GM21576 (cell line): Measurements from ENCODE around the gene SLC25A21.
"Not testable (repeated sequence)": the region's sequence is repeated elsewhere in the genome, so short reads cannot be mapped to it uniquely, and the experiment has no call there.

Experiments used
- ATAC-seq: cut with Tn5 transposase; IDR thresholded peaks from one replicate; pipeline ENCODE4 v1.9.1; 2021; ENCODE audit warnings: mild to moderate bottlenecking, moderate library complexity; ENCODE audit not compliant: unreplicated experiment

The SLC25A21 gene

DNA sequence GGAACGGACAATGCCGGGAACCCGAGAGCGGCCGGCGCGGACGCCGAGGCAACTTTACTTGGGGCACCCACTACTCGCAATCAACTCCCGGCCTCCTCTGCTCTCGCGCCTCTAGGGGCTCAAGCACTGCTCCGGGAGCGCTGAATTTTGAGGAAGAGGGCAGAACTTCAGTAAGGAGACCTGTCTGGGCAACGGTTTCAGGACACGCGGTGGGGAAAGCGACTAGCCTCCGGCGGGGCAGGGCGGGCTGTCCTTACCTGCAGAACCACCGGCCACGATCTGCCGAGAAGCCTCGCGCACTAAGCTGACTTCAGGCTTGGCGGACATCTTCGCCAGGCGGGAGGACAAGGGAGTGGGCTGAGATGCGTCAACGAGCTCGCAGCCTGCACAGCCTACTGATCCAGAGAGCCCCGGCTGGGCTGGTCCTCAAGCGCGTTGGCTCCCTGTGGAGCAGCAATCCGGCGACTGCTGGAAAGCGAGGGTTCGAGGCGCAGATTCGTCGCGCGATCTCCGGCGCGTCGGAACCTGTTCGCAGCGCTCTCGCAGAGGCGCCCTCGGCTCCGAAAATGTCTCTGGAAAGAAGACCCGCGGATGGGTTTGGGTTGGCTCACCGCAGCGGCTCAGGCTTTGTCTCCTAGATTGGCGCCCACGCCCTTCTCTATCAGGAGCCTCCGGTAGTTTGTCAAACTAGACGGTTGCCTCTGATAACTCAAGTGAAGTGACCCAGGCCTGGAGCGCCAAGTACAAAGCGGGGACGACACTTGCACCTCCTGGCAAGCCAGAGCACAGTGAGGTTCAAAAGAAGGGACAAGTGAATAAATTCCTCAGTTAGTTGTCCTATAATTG lies at the start of gene SLC25A21:
SLC25A21 (minus strand) TSS at position 583 of the 846 bp plus-strand sequence.
- ATAC-seq: no peak

DNA sequence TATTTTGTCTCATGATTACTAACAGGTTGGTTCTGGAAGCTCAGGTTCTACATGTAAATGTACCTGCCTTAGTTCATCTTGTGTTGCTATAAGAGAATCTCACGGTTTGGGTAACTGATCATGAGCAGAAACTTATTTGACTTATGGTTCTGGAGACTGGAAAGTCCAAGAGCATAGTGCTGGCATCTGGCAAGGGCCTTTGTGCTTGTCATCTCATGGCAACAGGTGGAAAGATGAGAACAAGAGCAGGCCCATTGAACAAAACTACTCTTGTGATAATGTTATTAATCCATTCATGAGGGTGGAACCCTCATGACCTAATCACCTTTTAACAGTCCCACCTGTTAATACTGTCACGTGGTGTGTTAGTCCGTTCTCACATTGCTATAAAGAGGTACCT lies 48.7 kb upstream of the SLC25A21 start:
- no peak for ATAC-seq

DNA sequence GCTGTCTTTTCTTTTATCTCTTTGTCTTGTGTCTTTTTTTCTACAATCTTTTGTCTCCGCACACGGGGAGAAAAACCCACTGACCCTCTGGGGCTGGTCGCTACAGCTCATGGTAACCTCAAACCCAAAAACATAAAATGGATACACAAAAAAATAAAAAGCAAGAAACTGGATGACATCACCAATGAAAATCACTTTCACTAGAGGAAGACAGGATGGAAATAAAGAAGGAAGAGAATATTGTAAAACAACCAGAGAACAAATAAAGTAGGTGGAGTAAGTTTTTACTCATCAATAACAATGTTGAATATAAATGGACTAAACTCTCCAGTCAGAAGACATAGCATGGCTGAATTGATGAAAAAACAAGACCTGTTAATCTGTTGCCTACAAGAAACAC lies 42.9 kb upstream of the SLC25A21 start:
- ATAC-seq: no peak

DNA sequence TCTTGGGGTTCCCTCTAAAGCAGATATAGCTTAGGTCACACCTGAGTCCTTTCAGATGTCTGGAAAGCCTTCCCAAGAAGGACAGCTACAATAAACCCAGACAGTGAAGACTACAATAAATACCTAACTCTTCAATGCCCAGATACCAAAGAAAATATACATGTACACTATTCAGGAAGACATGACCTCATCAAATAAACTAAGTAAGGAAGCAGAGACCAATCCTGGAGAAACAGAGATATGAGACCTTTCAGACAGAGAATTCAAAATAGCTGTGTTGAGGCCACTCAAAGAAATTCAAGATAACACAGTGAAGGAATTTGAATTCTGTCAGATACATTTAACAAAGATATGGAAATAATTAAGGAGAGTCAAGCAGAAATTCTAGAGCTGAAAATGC lies 40.6 kb upstream of the SLC25A21 start:
- no peak for ATAC-seq

DNA sequence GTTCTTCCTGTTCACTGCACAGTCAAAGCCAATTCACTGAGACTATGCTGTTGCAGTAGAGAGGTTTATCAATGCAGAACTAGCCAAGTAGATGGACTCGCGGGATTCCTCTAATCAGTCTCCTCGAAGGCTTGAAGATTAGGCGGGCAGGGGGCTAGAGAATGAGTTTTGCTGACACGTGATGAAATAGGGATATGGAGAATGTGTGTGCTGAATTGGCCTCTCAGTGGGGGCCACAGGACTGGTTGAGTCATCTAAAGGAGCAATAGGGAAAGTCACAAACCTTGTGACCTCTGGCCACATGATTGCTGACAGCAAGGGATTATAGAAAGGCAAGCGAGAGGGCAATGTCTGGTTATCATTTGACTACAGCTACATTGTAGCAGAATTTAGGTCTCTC lies 38.0 kb upstream of the SLC25A21 start:
- ATAC-seq: no peak

DNA sequence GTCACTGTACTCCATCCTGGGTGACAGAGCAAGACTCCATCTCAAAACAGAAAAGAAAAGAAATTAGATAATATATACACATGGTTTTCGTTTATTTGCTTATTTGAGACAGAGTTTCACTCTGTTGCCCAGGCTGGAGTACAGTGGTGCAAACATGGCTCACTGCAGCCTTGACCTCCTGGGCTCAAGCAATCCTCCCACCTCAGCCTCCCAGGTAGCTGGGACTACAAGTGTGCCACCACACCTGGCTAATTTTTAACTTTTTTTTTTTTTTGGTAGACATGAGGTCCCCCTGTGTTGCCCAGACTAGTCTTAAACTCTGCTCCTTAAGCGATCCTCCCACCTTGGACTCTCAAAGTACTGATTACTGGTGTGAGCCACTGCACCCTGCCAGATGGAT lies 37.2 kb upstream of the SLC25A21 start:
- not testable (repeated sequence) for ATAC-seq

DNA sequence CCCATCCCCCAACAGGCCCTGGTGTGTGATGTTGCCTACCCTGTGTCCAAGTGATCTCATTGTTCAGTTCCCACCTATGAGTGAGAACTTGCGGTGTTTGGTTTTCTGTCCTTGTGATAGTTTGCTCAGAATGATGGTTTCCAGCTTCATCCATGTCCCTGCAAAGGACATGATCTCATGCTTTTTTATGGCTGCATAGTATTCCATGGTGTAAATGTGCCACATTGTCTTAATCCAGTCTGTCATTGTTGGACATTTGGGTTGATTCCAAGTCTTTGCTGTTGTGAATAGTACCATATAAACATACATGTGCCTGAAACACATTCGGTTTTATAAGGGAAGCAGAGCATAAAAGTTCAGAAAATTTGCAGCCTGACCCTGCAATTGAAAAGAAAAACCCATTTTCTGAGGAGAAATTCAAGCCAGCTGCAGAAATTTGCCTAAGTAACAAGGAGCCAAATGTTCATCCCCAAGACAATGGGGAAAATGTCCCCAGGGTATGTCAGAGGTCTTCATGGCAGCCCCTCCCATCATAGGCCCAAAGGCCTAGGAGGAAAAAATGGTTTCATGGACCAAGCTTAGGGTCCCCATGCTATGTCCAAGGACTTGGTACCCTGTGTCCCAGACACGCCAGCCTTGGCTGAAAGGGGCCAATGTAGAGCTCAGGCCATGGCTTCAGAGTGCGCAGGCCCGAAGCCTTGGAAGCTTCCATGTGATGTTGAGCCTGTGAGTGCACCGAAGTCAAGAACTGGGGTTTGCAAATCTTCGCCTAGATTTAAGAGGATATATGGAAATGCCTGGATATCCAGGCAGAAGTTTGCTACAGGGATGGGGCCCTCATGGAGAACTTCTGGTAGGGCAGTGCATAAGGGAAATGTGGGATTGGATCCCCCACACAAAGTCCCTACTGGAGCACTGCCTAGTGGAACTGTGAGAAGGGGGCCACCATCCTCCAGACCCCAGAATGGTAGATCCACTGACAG lies 33.5 kb upstream of the SLC25A21 start:
- not testable (repeated sequence) for ATAC-seq

DNA sequence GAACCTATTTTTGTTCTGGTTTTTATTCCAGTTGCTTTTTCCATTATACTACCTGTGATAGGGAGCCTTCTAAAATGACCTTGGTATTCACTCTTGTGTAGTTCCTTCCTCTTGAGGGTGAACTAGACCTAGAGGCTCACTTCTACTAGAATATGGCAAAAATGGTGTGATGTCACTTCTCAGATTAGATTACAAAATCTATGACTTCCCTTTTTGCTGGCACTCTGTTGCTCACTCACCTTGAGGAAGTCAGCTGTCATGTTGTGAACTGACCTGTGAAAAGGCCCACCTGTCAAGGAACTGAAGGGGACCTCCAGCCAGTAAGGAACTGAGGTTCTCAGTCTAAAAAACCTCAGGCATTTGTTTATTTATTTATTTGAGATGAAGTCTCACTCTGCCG lies 31.0 kb upstream of the SLC25A21 start:
- no peak for ATAC-seq

DNA sequence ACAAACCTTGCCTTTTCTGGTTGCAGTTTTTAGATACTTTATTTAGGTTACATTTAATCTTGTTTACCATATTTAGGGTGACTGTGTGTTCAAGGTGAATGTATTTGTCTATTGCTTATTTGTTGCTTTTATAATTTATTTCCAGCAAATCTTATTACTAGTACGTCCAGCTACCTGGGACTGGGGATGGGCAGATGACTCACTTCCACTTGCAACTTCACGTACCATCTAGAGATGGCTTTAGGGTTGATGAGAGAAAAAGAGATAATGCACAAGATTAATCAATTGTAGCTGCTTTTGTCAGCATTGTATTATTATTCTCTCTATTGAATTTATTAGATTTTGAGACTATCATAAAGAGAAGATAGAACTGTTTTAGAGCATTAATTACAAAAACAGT lies 30.4 kb upstream of the SLC25A21 start:
- no peak for ATAC-seq

DNA sequence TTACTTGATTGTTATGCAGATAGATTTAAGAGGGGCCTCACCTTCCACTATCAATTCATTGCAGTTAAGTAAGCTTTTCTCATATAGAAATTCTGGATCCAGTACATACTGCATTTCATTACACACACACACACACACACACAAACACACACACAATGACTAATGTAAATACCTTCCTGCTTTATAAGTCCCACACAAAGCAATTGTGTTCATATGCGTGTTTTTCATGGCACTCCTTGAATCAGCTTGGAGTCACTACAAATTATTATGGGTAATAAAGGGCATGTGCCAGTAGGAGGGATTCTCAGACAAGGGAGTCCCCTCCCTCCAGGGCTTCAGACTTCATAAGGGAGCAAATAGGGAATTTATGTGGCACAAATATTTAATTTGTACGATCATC lies 29.9 kb upstream of the SLC25A21 start:
- no peak for ATAC-seq

DNA sequence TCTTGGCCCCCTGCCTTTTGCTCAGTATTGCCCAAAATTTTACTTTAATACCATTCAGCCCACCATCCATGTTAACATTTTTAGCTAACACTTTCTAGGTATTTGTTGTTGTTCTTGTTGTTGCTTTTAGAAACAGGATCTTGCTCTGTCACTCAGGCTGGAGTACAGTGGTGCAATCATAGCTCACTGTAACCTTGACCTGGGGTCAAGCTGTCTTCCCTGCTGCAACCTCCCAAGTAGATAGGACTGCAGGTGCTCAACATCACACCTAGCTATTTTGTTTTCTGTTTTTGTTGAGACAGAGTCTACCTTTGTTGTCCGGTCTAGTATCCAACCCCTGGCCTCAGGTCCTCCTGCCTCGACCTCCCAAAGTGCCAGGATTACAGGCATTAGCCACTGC lies 29.3 kb upstream of the SLC25A21 start:
- no peak for ATAC-seq

DNA sequence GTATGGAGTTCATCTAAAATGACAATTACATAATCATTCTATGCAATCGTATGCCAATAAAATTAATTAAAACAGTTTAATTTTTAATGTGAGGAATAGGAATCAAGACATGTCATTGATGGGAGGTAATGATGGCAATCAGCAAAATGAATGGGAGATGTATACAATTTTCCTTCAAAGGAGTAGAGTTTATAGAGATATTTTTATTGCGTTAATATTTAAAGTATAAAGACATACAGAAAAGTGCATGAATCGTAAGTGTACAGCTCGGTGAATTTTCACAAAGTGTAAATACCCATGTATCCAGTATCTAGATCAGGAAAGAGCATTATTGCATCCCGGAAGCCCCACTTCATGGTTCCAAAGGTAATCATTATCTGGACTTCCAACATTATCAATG lies 26.5 kb upstream of the SLC25A21 start:
- ATAC-seq: no peak

DNA sequence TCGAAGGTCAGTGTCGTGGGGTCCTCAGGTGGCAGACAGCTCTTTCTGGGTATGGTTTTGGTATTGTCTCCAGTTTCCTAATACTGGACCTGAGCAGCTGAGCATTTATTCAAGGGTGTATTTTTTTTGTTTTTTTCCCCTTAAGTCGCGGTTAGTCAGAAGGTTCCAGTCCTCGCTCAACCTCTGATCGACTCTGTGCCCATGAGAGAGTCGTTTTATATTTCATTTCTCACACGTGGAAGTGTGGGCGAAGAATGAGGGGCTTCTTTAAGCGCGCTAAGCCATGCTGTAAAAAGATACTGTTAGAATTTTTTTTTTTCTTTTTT lies 25.8 kb upstream of the SLC25A21 start:
- no peak for ATAC-seq

DNA sequence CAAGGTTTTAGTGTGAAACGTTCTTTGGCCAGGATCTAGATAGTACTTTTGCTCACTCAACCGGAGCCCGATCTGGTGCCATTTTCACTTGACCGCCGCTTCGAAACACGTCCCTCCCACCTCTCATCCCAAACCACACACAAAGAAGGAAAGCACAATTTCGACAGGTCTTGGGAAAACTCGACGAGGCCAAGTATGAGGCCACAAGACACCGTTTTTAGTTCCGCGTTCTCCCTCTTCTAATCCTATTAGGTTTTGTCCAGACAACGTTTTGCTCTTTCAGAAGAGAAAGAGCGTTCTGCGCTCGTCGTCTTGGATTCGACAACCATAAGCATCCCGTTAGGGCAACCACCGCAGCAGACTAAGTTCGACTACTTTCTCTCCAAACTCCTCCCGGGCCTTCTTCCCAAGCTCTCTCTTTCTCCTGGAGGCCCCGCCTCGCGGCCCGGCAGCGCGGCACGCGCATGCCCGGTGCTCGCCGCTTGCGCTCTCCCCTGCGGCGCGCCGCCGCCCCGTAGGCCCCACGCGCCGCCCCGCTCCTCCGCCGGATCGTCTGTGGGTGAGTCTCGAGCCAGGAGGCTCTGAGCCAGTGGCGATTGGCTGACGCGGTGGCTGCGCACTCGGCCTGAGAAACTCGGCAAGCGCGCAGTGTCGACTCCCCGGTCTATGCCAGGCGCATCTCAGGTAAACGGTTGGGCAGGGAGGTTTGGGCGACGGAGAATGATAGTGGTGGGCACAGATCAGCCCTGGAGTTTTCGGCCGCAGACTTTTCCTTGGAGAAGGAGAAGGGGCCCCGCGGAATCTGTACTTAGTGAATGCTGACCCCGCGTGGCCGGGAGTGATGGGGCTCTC lies 25.2 kb upstream of the SLC25A21 start, which contains the start of gene MIPOL1:
MIPOL1 (plus strand) TSS at position 517 of the 852 bp plus-strand sequence. CDS start 49,952 bp downstream, outside the sequence.
- ATAC-seq: no peak

DNA sequence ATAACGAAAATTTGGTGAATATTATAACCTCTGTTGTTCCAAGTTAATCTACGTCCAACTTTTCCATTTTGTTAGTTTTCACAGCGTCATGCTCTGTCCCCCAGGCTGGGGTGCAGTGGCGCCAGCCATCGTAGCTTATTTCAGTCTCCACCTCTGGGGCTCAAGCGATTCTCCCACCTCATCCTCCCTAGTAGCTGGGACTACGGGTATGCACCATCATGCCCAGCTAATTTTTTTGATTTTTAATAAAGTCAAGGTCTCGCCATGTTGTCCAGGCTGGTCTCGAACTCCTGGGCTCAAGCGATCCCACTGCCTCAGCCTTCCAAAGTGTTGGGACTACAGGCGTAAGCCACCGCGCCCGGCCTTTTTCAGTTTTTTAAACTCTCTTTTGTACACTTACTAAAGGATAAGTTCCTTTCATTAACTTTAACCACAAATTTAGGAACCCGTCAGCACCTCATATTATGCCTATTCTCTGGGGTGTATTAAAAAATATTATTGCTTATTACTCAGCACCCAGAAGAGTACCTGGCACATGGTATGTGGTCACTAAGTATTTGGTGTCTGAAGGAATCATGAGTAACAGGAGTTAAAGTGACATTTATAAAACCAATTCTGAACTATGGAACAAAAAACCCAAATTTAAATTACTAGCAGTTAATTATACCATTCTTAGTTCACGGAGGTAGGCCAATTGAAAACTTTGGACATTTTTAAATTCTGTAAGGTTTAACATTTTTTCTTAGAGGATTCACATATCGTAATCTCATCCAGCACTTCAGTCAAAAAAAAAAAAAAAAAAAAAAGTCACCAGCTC lies 24.4 kb upstream of the SLC25A21 start:
- ATAC-seq: no peak

DNA sequence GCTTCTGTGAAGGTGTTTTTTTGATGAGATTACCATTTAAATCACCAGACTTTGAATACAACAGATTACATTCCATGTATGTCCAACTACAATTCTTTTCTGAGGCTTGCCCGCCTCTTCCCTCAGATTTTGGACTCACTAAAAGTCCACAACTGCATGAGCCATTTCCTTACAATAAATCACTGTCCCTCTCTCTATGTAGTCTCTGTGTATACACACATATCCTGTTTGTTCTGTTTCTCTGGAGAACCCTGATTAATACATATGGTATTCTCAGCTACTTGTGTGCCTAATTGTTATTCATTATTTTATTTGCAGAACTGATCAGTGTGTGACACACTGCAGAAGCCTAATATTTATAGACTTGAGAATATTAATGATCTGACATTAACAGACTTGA lies 22.9 kb upstream of the SLC25A21 start:
- no peak for ATAC-seq

DNA sequence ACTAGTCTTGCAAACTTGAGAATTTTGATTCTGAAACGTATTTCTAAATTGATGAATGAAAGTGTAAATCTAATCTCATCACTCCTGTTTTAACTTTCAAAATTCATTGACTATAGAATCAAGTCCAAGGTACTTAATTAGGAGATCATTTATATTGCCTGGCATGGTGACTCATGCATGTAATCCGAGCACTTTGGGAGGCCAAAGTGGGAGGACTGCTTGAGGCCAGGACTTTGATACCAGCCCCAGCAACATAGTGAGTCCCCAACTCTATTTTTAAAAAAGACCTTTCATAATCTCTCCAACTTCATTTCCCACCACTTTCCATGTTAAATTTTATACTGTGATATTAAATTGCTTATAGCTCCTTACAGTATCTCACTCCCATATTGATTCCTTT lies 22.3 kb upstream of the SLC25A21 start:
- ATAC-seq: no peak

DNA sequence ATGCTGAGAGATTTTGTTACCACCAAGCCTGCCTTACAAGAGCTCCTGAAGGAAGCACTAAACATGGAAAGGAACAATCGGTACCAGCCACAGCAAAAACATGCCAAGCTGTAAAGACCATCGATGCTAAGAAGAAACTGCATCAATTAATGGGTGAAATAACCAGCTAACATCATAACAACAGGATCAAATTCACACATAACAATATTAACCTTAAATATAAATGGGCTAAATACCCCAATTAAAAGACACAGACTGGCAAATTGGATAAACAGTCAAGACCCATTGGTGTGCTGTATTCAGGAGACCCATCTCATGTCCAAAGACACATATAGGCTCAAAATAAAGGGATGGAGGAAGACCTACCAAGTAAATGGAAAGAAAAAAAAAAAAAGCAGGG lies 17.3 kb upstream of the SLC25A21 start:
- not testable (repeated sequence) for ATAC-seq

DNA sequence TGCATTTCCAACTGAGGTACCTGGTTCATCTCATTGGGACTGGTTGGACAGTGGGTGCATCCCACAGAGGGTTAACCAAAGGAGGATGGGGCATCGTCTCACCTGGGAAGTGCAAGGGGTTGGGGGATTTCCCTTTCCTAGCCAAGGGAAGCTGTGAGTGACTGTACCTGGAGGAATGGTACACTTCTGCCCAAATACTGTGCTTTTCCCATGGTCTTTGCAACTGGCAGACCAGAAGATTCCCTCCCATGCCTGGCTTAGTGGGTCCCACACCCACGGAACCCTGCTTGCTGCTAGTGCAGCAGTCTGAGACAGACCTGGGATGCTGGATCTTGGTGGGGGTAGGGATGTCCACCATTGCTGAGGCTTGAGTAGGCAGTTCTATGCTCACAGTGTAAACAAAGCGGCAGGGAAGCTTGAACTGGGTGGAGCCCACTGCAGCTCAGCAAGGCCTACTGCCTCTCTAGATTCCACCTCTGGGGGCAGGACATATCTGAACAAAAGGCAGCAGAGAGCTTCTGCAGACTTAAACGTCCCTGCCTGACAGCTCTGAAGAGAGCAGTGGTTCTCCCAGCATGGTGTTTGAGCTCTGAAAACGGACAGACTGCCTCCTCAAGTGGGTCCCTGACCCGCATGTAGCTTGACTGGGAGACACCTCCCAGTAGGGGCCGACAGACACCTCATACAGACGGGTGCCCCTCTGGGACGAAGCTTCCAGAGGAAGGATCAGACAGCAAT lies 15.6 kb upstream of the SLC25A21 start:
- ATAC-seq: not testable (repeated sequence)
